Neutrophil (primary cell): ENCODE results near the gene CAMK1D.

Experiments used
- H3K27ac ChIP-seq: fragments of 200-600 bp; sonication (generic); 2 replicates; pipeline ENCODE4 v1.5.1; 2016; ENCODE audit warnings: mild to moderate bottlenecking, moderate library complexity
- H3K27me3 ChIP-seq: fragments of 200-600 bp; sonication (generic); 2 replicates; pipeline ENCODE4 v1.6.0; 2016; ENCODE audit warnings: mild to moderate bottlenecking
- H3K36me3 ChIP-seq: fragments of 200-600 bp; sonication (generic); 2 replicates; pipeline ENCODE4 v1.5.1; 2017
- H3K4me1 ChIP-seq, 2 experiments: fragments of 200-600 bp in 1 of 2; sonication (generic) in 1 of 2; 1 replicate in 1 of 2; 2 replicates in 1 of 2; pipeline versions ENCODE4 v1.5.1 to v1.6.1; 2013 to 2016; ENCODE audit warnings: low read depth in 1 of 2, low read length in 1 of 2, mild to moderate bottlenecking in 1 of 2, moderate library complexity in 1 of 2; ENCODE audit not compliant: control insufficient read depth in 1 of 2, insufficient read depth in 1 of 2
- H3K4me3 ChIP-seq, 2 experiments: fragments of 200-600 bp in 1 of 2; sonication (generic) in 1 of 2; 1 replicate in 1 of 2; 2 replicates in 1 of 2; pipeline ENCODE4 v1.5.1; 2013 to 2016; ENCODE audit warnings: low read depth in 1 of 2, low read length in 1 of 2, mild to moderate bottlenecking in 1 of 2, moderate library complexity in 1 of 2
- H3K9me3 ChIP-seq: fragments of 200-600 bp; sonication (generic); 2 replicates; pipeline ENCODE4 v1.5.1; 2016
- TF ChIP-seq, protein P1 (sequence below): fragments of 200-600 bp; sonication (generic); IDR thresholded peaks from 2 replicates; pipeline ENCODE4 v1.5.1; 2016; ENCODE audit warnings: antibody characterized with exemption

CAMK1D gene

DNA sequence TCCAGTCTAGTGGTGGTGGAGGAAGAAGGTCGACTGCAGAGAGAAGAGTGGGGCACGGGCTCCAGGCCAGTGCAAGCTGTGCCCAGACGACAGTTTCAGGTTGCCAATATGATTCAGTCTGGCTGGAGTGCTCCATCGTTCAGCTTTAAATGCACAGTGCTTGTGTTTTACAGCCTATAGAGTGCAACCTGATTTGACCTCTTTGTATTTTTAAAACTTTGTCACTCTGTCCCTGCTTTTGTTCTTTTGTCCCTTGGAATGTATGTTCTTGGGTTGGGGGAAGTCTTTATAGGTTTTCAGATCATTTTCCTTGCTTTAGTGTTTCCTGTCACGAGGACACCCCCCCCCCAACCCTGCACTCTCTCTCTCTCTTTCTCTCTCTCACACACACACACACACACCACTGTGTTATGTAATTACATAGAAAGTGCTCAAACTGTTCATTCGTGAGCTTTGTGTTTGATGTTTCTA lies 198.0 kb downstream of the CAMK1D start:
- no peaks in the 10 kb centered on the region for H3K27me3 ChIP-seq
- H3K4me1 ChIP-seq = no peaks in the 10 kb centered on the region
- H3K9me3 ChIP-seq = no peaks in the 10 kb centered on the region
- H3K27ac ChIP-seq = no peak overlapping the region
- TF ChIP-seq, protein P1, sequence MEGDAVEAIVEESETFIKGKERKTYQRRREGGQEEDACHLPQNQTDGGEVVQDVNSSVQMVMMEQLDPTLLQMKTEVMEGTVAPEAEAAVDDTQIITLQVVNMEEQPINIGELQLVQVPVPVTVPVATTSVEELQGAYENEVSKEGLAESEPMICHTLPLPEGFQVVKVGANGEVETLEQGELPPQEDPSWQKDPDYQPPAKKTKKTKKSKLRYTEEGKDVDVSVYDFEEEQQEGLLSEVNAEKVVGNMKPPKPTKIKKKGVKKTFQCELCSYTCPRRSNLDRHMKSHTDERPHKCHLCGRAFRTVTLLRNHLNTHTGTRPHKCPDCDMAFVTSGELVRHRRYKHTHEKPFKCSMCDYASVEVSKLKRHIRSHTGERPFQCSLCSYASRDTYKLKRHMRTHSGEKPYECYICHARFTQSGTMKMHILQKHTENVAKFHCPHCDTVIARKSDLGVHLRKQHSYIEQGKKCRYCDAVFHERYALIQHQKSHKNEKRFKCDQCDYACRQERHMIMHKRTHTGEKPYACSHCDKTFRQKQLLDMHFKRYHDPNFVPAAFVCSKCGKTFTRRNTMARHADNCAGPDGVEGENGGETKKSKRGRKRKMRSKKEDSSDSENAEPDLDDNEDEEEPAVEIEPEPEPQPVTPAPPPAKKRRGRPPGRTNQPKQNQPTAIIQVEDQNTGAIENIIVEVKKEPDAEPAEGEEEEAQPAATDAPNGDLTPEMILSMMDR = no peak
- H3K4me3 ChIP-seq = no peak overlapping the region
- H3K36me3 ChIP-seq = no peaks in the 10 kb centered on the region

DNA sequence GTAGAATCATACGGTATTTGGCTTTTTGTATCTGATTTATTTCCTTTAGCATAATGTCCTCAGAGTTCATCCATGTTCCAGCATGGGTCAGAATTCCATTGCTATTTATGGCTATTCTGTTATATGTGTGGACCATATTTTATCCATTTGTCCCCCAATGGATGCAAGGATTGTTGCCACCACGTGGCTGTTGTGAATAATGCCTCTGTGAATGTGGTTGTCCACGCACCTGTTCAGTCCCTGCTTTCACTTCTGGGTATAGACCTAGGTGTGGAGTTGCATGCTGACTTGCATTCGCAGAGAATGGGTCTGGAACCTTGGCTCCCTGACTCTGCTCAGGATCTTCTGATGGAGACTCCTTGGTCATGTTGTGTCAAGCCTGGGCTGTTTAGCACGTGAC lies 199.9 kb downstream of the CAMK1D start:
- H3K36me3 ChIP-seq = peaks cover 6% of the 10 kb centered on the region

DNA sequence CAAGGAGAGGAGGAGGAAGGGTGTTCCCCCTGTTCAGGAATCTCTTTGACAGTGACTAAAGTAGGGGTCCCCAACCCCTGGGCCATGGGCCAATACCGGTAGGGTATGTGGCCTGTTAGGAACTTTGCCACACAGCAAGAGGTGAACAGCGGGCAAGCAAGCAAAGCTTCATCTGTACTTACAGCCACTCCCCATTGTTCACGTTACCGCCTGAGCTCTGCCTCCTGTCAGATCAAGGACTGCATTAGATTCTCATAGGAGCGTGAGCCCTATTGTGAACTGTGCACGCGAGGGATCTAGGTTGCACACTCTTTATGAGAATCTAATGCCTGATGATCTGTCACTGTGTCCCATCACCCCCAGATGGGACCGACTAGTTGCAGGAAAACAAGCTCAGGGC lies 201.6 kb downstream of the CAMK1D start:
- no peaks in the 10 kb centered on the region for H3K27me3 ChIP-seq
- no peak overlapping the region for H3K27ac ChIP-seq
- no peaks in the 10 kb centered on the region for H3K4me1 ChIP-seq
- H3K4me3 ChIP-seq = no peak overlapping the region
- TF ChIP-seq, protein P1 = no peak
- no peaks in the 10 kb centered on the region for H3K9me3 ChIP-seq
- peaks cover 6% of the 10 kb centered on the region for H3K36me3 ChIP-seq

More for the DNA sequence above, 199.9 kb downstream of the CAMK1D start:
- Histone ChIP-seq H3K4me1 (no peaks in the 10 kb centered on the region), H3K27me3 (no peaks in the 10 kb centered on the region), H3K27ac (no peak overlapping the region), H3K4me3 (no peak overlapping the region), H3K9me3 (no peaks in the 10 kb centered on the region)
- TF ChIP-seq, protein P1 = no peak

DNA sequence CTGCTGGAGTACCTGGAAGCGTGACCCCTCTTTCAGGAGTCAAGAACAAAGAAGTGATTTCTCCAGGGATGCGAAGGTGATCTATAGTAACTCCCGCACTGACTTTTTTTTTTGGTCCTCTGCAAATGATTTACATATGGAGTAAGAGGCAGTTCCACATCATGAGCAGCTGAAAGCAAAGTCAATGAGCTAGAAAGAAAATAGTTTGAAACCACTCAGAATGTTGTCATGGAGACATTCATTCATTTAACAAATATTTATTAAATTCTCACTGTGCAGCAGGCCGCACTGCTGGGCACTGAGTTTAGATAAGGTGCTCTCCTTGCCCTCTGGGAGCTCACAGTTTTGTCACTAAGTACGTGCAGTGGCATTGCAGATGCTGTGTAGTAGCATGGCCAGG lies 206.7 kb downstream of the CAMK1D start:
- no peaks in the 10 kb centered on the region for H3K9me3 ChIP-seq
- TF ChIP-seq, protein P1 = no peak
- no peak overlapping the region for H3K27ac ChIP-seq
- H3K36me3 ChIP-seq = peaks cover 6% of the 10 kb centered on the region
- no peaks in the 10 kb centered on the region for H3K27me3 ChIP-seq
- no peaks in the 10 kb centered on the region for H3K4me1 ChIP-seq
- no peak overlapping the region for H3K4me3 ChIP-seq

DNA sequence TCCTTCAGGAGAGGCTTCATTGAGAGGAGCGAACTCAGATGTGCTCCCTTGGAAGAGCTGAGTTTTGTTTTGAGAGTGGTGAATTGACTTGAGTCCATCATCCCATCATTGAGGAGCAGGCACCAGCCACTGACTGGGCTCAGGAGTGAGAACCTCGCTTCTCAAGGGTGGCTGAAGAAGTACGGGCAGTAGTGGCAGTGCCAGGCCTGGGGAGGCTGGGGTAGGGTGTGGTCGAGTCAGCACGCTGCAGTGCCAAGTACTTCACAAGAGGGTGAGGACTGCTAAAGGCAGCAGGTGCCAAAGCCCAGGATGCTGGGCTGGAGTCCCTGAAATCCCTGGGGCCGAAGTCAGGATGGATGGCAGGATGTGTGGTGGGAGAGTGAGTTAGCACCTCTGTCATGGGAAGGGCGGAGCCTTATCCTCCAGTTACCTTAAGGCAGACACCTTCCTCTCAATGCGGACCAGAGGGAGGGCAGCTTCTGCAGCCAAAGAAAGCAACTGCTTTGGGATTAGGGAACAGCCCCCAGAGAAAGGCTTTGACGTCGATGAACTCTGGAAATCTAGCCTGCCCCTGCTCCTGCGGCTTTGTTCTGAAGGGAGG lies 210.3 kb downstream of the CAMK1D start:
- H3K36me3 ChIP-seq = no peaks in the 10 kb centered on the region
- no peak overlapping the region for H3K27ac ChIP-seq
- H3K4me1 ChIP-seq = no peaks in the 10 kb centered on the region
- H3K4me3 ChIP-seq = no peak overlapping the region
- no peaks in the 10 kb centered on the region for H3K9me3 ChIP-seq
- no peaks in the 10 kb centered on the region for H3K27me3 ChIP-seq
- TF ChIP-seq, protein P1 = no peak
